ENCODE results near the gene IDI1. TPM values are rescaled to one million over a fixed set of nuclear protein-coding genes. Genes with fewer than 3 reads are reported as not detected.
A peak's percentile ranks its signal among the peaks of the same experiment; 100 is the strongest.

Gene IDI1
- total RNA-seq, 2 experiments from 2014 or later, result 244 to 250 TPM

DNA sequence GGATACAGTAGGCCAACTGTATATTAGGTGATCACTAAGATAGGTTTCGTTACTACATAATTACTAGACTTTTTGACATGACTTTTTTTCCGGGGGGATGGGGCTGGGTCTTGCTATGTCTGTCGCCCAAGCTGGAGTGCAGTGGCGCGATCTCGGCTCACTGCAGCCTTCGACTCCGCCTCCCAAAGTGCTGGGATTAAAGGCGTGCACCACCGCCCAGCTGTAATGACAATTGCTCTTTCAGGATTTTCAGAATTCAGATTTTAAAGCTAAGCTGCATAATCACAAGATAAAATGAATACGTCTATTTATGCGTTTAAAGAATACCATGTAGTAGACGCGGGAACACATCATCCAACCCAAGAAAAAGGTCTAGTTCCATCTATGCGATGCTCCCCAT lies 982 bp downstream of the IDI1 start:
- peaks cover 5% of the 10 kb centered on the region for H3K27me3 Mint-ChIP-seq
- Histone ChIP-seq H3K9me3 (ENCODE audit: control insufficient read depth in 1 of 2, insufficient read depth in 1 of 2, low read length in 2 of 2) (no peaks in the 10 kb centered on the region), H3K4me3 (ENCODE audit: low read length) (peak overlapping the region; percentile 91), H3K4me1 (ENCODE audit: insufficient read depth, low read length) (peaks cover 49% of the 10 kb centered on the region), H3K27ac (ENCODE audit: low read depth in 1 of 2, low read length in 2 of 2) (peak overlapping the region; percentile 96 to 100), H3K36me3 (ENCODE audit: insufficient read depth, low read length) (peaks cover 14% of the 10 kb centered on the region), H3K27me3 (ENCODE audit: control insufficient read depth in 1 of 2, insufficient read depth in 2 of 2, low read length in 2 of 2) (no peaks in the 10 kb centered on the region)
- ChIA-PET POLR2A (interaction anchor here (0.8 to 3.0 kb wide), 7 partner anchors 8 to 912 kb away, joined by 3 to 51 read pairs (median 16); partner anchors contain the start of genes GTPBP4, LARP4B, WDR37 and ZMYND11), CTCF (no interaction called here)
- H3K27ac Mint-ChIP-seq, result peak overlapping the region; percentile 98
- ATAC-seq (ENCODE audit: poor library complexity) (no peak), DNase-seq (peak in 2 of 14 experiments; percentile 29 to 44)
- peak overlapping the region; percentile 98 for H3K4me3 Mint-ChIP-seq
- no peaks in the 10 kb centered on the region for H3K9me3 Mint-ChIP-seq
- H3K4me1 Mint-ChIP-seq (ENCODE audit: low read depth), result peaks cover 90% of the 10 kb centered on the region
- intact Hi-C loops (cut with DNase I, micrococcal nuclease), result loop anchor here (1.0 to 2.0 kb wide), 3 partner anchors 15 to 117 kb away; partner anchors contain the start of genes GTPBP4 (in 2 of the 2) and LARP4B (in 1 of the 2)
- TF ChIP-seq, protein P1, sequence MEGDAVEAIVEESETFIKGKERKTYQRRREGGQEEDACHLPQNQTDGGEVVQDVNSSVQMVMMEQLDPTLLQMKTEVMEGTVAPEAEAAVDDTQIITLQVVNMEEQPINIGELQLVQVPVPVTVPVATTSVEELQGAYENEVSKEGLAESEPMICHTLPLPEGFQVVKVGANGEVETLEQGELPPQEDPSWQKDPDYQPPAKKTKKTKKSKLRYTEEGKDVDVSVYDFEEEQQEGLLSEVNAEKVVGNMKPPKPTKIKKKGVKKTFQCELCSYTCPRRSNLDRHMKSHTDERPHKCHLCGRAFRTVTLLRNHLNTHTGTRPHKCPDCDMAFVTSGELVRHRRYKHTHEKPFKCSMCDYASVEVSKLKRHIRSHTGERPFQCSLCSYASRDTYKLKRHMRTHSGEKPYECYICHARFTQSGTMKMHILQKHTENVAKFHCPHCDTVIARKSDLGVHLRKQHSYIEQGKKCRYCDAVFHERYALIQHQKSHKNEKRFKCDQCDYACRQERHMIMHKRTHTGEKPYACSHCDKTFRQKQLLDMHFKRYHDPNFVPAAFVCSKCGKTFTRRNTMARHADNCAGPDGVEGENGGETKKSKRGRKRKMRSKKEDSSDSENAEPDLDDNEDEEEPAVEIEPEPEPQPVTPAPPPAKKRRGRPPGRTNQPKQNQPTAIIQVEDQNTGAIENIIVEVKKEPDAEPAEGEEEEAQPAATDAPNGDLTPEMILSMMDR (IDR thresholded peaks at IDR 0.05), result no peak
- H3K36me3 Mint-ChIP-seq (ENCODE audit: low read depth), result peaks cover 70% of the 10 kb centered on the region

DNA sequence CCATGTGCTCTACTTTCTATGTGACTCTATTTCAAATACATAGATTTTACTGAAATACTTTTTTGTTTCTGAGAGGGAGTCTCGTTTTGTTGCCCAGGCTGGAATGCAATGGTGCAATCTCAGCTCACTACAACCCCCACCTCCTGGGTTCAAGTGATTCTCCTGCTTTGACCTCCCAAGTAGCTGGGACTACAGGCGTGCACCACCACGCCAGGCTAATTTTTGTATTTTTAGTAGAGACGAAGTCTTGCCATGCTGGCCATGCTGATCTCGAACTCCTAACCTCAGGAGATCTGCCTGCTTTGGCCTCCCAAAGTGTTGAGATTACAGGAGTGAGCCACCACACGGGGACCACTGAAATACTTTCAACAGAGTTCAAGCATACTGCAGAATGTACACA lies 3.5 kb downstream of the IDI1 start:
- H3K4me3 Mint-ChIP-seq, result peak overlapping the region; percentile 84
- Histone ChIP-seq H3K4me1 (ENCODE audit: insufficient read depth, low read length) (peaks cover 39% of the 10 kb centered on the region), H3K36me3 (ENCODE audit: insufficient read depth, low read length) (peaks cover 24% of the 10 kb centered on the region), H3K4me3 (ENCODE audit: low read length) (no peak overlapping the region), H3K27ac (ENCODE audit: low read depth in 1 of 2, low read length in 2 of 2) (no peak overlapping the region), H3K27me3 (ENCODE audit: control insufficient read depth in 1 of 2, insufficient read depth in 2 of 2, low read length in 2 of 2) (no peaks in the 10 kb centered on the region), H3K9me3 (ENCODE audit: control insufficient read depth in 1 of 2, insufficient read depth in 1 of 2, low read length in 2 of 2) (no peaks in the 10 kb centered on the region)
- H3K36me3 Mint-ChIP-seq (ENCODE audit: low read depth), result peaks cover 71% of the 10 kb centered on the region
- intact Hi-C loops (cut with DNase I, micrococcal nuclease), result no loop called here
- ChIA-PET POLR2A (interaction anchor here (1.8 to 2.2 kb wide), 2 partner anchors 11 to 17 kb away, joined by 5 read pairs; partner anchors contain the start of gene WDR37), CTCF (interaction anchor here (2.3 kb wide), 1 partner anchor 57 kb away, joined by 7 read pairs; the partner anchor contains the start of gene GTPBP4)
- peaks cover 5% of the 10 kb centered on the region for H3K27me3 Mint-ChIP-seq
- peak overlapping the region; percentile 88 for H3K27ac Mint-ChIP-seq
- TF ChIP-seq, protein P1 (IDR thresholded peaks at IDR 0.05), result no peak
- DNase-seq (no peak), ATAC-seq (ENCODE audit: poor library complexity) (no peak)
- H3K9me3 Mint-ChIP-seq, result no peaks in the 10 kb centered on the region
- H3K4me1 Mint-ChIP-seq (ENCODE audit: low read depth), result peaks cover 65% of the 10 kb centered on the region

DNA sequence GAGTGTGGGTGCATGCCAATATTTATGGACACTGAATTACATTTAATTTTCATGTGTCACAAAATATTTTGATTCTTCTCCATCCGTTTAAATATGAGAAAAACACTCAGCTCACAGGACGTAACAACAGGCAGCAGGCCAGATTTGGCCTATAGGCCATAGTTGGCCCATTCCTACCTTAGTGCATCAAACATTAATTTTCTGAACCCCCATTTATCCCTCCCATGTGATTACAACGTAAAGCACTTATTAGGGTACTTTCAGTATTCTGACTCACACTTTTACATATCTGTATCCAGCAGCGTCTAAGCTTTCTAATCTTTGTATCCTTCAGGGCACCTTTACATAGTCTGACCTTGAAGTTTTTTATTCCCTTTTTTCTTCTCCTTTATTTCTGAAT lies 4.0 kb downstream of the IDI1 start:
- intact Hi-C loops (cut with DNase I, micrococcal nuclease), result no loop called here
- H3K4me1 Mint-ChIP-seq (ENCODE audit: low read depth), result peaks cover 61% of the 10 kb centered on the region
- ChIA-PET POLR2A (interaction anchor here (1.8 to 2.2 kb wide), 2 partner anchors 11 to 18 kb away, joined by 5 read pairs; partner anchors contain the start of gene WDR37), CTCF (interaction anchor here (2.3 kb wide), 1 partner anchor 57 kb away, joined by 7 read pairs; the partner anchor contains the start of gene GTPBP4)
- H3K4me3 Mint-ChIP-seq, result peak overlapping the region; percentile 84
- Histone ChIP-seq H3K36me3 (ENCODE audit: insufficient read depth, low read length) (peaks cover 28% of the 10 kb centered on the region), H3K4me1 (ENCODE audit: insufficient read depth, low read length) (peaks cover 34% of the 10 kb centered on the region), H3K27me3 (ENCODE audit: control insufficient read depth in 1 of 2, insufficient read depth in 2 of 2, low read length in 2 of 2) (no peaks in the 10 kb centered on the region), H3K27ac (ENCODE audit: low read depth in 1 of 2, low read length in 2 of 2) (peak overlapping the region; percentile 6 to 37), H3K9me3 (ENCODE audit: control insufficient read depth in 1 of 2, insufficient read depth in 1 of 2, low read length in 2 of 2) (no peaks in the 10 kb centered on the region), H3K4me3 (ENCODE audit: low read length) (no peak overlapping the region)
- no peaks in the 10 kb centered on the region for H3K9me3 Mint-ChIP-seq
- H3K27me3 Mint-ChIP-seq, result peaks cover 5% of the 10 kb centered on the region
- peak overlapping the region; percentile 88 for H3K27ac Mint-ChIP-seq
- DNase-seq (no peak), ATAC-seq (ENCODE audit: poor library complexity) (no peak)
- TF ChIP-seq, protein P1 (IDR thresholded peaks at IDR 0.05), result no peak
- peaks cover 71% of the 10 kb centered on the region for H3K36me3 Mint-ChIP-seq (ENCODE audit: low read depth)

Data from CD4-positive, alpha-beta T cell (primary cell).